ENCODE results near the gene PTDSS2. TPM values are rescaled to one million over a fixed set of nuclear protein-coding genes. Genes with fewer than 3 reads are reported as not detected.
A peak's percentile ranks its signal among the peaks of the same experiment; 100 is the strongest.

PTDSS2 gene
- total RNA-seq, 1 donor from 2014 or later: 185 TPM

DNA sequence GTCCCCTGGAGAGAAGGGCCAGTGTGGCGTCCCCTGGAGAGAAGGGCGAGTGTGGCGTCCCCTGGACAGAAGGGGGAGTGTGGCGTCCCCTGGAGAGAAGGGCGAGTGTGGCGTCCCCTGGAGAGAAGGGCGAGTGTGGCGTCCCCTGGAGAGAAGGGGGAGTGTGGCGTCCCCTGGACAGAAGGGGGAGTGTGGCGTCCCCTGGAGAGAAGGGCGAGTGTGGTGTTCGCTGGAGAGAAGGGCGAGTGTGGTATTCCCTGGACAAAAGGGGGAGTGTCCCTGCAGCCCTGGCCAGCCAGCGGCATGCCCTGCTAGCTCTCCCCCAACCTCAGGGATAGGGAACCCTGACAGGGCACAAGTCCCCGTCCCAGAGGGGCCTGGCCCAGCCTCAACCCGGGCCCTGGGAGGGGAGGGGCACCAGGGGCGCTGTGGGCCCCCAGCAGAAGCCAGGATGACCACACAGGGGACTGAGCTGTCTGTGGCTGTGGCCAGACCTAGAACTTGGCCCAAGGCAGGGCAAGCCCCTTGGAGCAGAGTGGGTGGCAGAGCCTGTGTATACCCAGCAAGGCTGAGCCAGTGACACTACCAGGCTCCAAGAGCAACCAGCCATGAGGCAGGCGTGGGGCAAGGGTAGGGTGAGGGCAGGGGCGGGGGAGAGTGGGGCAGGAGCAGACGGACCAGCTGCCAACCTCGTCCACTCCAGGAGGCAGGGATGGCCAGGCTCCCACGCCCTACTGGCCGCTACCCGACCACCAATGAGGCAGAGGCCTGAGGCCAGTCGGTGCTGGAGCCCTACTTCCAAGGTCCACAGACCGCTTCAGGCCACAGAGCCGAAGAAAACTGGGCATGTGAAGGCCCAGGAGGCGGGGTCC is 81.1 kb downstream of the PTDSS2 start:
- Histone ChIP-seq H3K9me3 (no peaks in the 10 kb centered on the region), H3K36me3 (peaks cover 23 to 27% of the 10 kb centered on the region in 2 donors), H3K4me1 (peaks cover 6 to 15% of the 10 kb centered on the region in 2 donors), H3K4me3 (no peak overlapping the region), H3K27ac (no peak overlapping the region), H3K27me3 (no peaks in the 10 kb centered on the region)
- DNase-seq (ENCODE audit: low spot score in 2 of 2): no peak
- intact Hi-C loops (cut with DNase I): no loop called here
- TF ChIP-seq, protein P1, sequence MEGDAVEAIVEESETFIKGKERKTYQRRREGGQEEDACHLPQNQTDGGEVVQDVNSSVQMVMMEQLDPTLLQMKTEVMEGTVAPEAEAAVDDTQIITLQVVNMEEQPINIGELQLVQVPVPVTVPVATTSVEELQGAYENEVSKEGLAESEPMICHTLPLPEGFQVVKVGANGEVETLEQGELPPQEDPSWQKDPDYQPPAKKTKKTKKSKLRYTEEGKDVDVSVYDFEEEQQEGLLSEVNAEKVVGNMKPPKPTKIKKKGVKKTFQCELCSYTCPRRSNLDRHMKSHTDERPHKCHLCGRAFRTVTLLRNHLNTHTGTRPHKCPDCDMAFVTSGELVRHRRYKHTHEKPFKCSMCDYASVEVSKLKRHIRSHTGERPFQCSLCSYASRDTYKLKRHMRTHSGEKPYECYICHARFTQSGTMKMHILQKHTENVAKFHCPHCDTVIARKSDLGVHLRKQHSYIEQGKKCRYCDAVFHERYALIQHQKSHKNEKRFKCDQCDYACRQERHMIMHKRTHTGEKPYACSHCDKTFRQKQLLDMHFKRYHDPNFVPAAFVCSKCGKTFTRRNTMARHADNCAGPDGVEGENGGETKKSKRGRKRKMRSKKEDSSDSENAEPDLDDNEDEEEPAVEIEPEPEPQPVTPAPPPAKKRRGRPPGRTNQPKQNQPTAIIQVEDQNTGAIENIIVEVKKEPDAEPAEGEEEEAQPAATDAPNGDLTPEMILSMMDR (IDR thresholded peaks at IDR 0.05): no peak

DNA sequence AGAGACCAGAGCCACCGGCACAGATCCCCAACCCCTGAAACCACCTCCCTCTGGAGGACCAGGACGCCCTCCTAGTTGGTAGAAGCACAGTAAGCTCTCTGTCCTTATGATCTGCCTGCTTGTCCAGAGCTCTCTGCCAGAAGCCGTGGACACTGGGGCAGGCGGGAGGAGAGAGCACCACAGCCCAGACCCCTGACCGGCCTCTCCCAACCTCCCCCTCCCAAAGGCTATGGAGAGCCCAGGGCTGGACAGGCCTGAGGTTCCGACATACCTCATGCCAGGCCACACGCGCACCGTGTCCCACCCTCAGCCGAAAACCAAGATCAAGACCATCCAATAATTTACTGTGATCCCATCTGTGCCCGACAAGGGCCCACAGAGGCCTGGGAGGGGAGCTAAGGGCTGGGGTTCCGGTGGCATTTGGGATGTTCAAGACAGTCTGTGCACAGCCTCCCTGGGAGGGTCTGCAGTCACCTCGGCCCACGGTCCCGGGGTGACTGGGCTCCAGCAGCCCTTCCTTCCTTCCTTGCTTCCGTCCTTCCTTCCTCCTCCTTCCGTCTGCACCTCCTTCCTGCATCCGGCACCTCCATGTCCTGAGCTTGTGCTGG is 81.9 kb downstream of the PTDSS2 start:
- H3K9me3 ChIP-seq: no peaks in the 10 kb centered on the region
- no peak for DNase-seq (ENCODE audit: low spot score in 2 of 2)
- no peak overlapping the region for H3K27ac ChIP-seq
- H3K36me3 ChIP-seq: peaks cover 23 to 27% of the 10 kb centered on the region in 2 donors
- TF ChIP-seq, protein P1 (IDR thresholded peaks at IDR 0.05): no peak
- no peak overlapping the region for H3K4me3 ChIP-seq
- intact Hi-C loops (cut with DNase I): no loop called here
- no peaks in the 10 kb centered on the region for H3K27me3 ChIP-seq
- H3K4me1 ChIP-seq: peaks cover 13 to 21% of the 10 kb centered on the region in 2 donors

DNA sequence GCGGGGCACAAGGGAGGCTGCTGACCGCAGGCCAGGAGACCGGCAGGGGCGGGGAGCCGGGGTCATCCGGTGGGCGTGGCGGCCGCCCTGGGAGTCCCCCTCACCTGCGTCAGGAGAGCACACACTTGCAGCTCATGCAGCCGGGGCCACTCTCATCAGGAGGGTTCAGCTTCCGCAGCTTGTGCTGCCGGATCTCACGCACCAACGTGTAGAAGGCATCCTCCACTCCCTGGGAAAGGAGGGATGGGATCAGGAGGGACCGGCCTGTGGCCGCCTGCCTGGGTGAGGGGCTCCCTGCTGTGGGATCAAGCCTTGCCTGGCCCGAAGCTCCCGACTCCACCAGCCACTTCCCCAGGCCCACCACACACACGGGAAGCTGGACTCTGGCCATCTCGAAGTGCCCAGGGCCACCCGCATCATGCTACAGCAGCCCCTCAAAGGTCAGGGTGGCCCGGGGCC is 82.5 kb downstream of the PTDSS2 start:
- Histone ChIP-seq H3K4me3 (no peak overlapping the region), H3K36me3 (peaks cover 23 to 27% of the 10 kb centered on the region in 2 donors), H3K4me1 (peaks cover 13 to 26% of the 10 kb centered on the region in 2 donors), H3K27ac (no peak overlapping the region), H3K27me3 (no peaks in the 10 kb centered on the region), H3K9me3 (no peaks in the 10 kb centered on the region)
- intact Hi-C loops (cut with DNase I): no loop called here
- DNase-seq (ENCODE audit: low spot score in 2 of 2): no peak
- TF ChIP-seq, protein P1 (IDR thresholded peaks at IDR 0.05): no peak

DNA sequence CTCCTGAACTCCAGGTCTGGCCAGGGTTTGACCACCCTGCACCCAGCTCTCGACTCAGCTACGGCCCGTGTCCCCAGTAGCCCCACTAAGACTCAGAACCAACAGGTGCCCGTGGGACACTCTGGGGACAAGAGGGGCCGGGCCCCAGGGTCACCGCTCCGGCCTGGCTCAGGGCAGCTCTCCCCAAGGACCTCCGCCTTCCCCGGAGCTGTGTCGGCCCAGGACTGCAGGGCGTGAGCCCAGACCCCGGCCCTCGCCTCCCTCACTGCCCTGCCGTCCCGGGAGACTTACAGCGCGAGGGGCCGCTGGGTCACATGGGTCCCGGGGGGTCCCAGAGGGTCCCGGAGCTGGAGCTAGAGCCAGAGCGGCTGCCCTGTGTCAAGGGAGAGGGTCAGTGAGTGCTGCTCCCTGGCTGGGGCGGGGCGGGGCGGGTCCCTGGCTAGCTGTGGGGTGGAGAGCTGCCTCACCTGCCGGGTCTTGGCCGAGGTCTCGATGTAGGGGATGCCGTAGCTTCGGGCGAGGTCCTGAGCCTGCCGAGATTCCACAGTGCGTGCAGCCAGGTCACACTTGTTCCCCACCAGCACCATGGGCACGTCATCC is 83.0 kb downstream of the PTDSS2 start:
- DNase-seq (ENCODE audit: low spot score in 2 of 2): no peak
- Histone ChIP-seq H3K36me3 (peaks cover 23 to 27% of the 10 kb centered on the region in 2 donors), H3K9me3 (no peaks in the 10 kb centered on the region), H3K27me3 (no peaks in the 10 kb centered on the region), H3K4me1 (peaks cover 13 to 26% of the 10 kb centered on the region in 2 donors), H3K27ac (no peak overlapping the region), H3K4me3 (no peak overlapping the region)
- TF ChIP-seq, protein P1 (IDR thresholded peaks at IDR 0.05): no peak
- intact Hi-C loops (cut with DNase I): no loop called here

DNA sequence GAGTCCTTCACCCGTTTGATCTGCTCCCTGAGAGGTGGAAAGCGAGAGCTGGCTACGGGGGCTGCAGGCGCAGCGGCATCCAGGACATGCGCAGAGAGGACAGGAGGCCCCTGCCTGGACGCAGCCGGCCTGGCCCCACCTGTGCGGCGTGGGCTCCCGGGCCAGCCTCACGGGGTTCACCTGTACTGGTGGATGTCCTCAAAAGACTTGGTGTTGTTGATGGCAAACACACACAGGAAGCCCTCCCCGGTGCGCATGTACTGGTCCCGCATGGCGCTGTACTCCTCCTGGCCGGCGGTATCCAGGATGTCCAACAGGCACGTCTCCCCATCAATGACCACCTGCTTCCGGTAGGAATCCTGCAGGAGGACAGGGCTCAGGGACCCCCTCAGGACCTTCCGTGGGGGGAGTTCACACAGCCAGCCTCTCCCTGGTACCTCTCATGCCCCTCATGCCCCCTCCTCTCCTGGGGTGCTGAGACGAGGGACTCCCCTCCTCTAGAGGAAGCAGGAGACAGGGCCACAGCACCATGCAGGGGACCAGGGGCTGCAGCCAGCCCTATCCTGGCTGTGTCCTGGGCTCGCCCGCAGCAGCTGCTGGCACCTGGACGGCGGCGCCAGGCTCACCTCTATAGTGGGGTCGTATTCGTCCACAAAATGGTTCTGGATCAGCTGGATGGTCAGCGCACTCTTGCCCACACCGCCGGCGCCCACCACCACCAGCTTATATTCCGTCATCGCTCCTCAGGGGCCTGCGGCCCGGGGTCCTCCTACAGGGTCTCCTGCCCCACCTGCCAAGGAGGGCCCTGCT is 83.7 kb downstream of the PTDSS2 start:
- Histone ChIP-seq H3K4me1 (peaks cover 13 to 26% of the 10 kb centered on the region in 2 donors), H3K27me3 (no peaks in the 10 kb centered on the region), H3K9me3 (no peaks in the 10 kb centered on the region), H3K27ac (no peak overlapping the region), H3K36me3 (peaks cover 23 to 27% of the 10 kb centered on the region in 2 donors), H3K4me3 (peak overlapping the region; percentile 92 to 94)
- TF ChIP-seq, protein P1 (IDR thresholded peaks at IDR 0.05): no peak
- intact Hi-C loops (cut with DNase I): loop anchor here (2.0 kb wide), 1 partner anchor 35 kb away; no protein-coding TSS in a partner anchor
- no peak for DNase-seq (ENCODE audit: low spot score in 2 of 2)
